CD4-positive, CD25-positive, alpha-beta regulatory T cell (primary cell): ENCODE data around the gene KRTAP16-1. TPM values are rescaled to one million over a fixed set of nuclear protein-coding genes. Genes with fewer than 3 reads are reported as not detected.
"Not testable (repeated sequence)": the region's sequence is repeated elsewhere in the genome, so short reads cannot be mapped to it uniquely, and the experiment has no call there.

Experiments used
- ATAC-seq, 2 donors: fragments of 150-1000 bp; cut with Tn5 transposase; one replicate each; pipeline ENCODE4 v1.10.0; 2021; ENCODE audit warnings: low read depth in 2 of 2, moderate number of reproducible peaks in 2 of 2, moderate library complexity in 1 of 2
- DNase-seq, 3 donors: peaks; one replicate each; pipeline versions ENCODE4 v3.0.0 to v3.0.0-alpha.2; 2012 to 2022; ENCODE audit warnings: mixed read lengths in 1 of 3
- H3K27ac ChIP-seq: one replicate; pipeline ENCODE4 v1.7.0; 2013; ENCODE audit warnings: mild to moderate bottlenecking, low read length; ENCODE audit not compliant: insufficient read depth, poor library complexity, severe bottlenecking
- H3K27me3 ChIP-seq: one replicate; pipeline ENCODE4 v1.7.0; 2013; ENCODE audit warnings: low read length; ENCODE audit not compliant: control insufficient read depth, insufficient read depth
- H3K36me3 ChIP-seq: one replicate; pipeline ENCODE4 v1.7.0; 2013; ENCODE audit warnings: mild to moderate bottlenecking, low read length, moderate library complexity; ENCODE audit not compliant: control insufficient read depth, insufficient read depth
- H3K4me1 ChIP-seq: 2 replicates; pipeline ENCODE4 v1.7.0; 2013; ENCODE audit warnings: mild to moderate bottlenecking, low read length; ENCODE audit not compliant: insufficient read depth, control insufficient read depth, poor library complexity, severe bottlenecking
- H3K4me3 ChIP-seq: one replicate; pipeline ENCODE4 v1.7.0; 2013; ENCODE audit warnings: low read depth, mild to moderate bottlenecking, low read length, moderate library complexity
- H3K9me3 ChIP-seq, 2 experiments: 1 replicate in 1 of 2; 2 replicates in 1 of 2; pipeline ENCODE4 v1.7.0; 2013; ENCODE audit warnings: low read length in 2 of 2, mild to moderate bottlenecking in 1 of 2, moderate library complexity in 1 of 2; ENCODE audit not compliant: control insufficient read depth in 2 of 2
- H3K27ac Mint-ChIP-seq, 3 donors: one replicate each; pipeline ENCODE4 v1.8.0; 2020 to 2022; ENCODE audit warnings: mild to moderate bottlenecking in 3 of 3, mixed read lengths in 3 of 3, moderate library complexity in 2 of 3
- H3K27me3 Mint-ChIP-seq: one replicate; pipeline ENCODE4 v1.8.0; 2022; ENCODE audit warnings: mild to moderate bottlenecking, mixed read lengths
- H3K36me3 Mint-ChIP-seq: one replicate; pipeline ENCODE4 v1.8.0; 2020; ENCODE audit warnings: mixed read lengths
- H3K4me1 Mint-ChIP-seq, 4 donors: one replicate each; pipeline ENCODE4 v1.8.0; 2020 to 2022; ENCODE audit warnings: mixed read lengths in 4 of 4, mild to moderate bottlenecking in 1 of 4
- H3K4me3 Mint-ChIP-seq, 4 donors: one replicate each; pipeline ENCODE4 v1.8.0; 2020 to 2022; ENCODE audit warnings: mild to moderate bottlenecking in 4 of 4, mixed read lengths in 4 of 4, moderate library complexity in 3 of 4
- H3K9me3 Mint-ChIP-seq, 7 donors: one replicate each; pipeline ENCODE4 v1.8.0; 2020 to 2022; ENCODE audit warnings: mixed read lengths in 7 of 7, mild to moderate bottlenecking in 3 of 7, moderate library complexity in 2 of 7
- polyA plus RNA-seq, 4 donors: library from polyadenylated mRNA; unstranded; fragments of 300-500 nt; fragmentation: Illumina TruSeq; gene quantifications; one replicate each; pipeline ENCODE4 v1.2.3, GENCODE V29; 2021
- total RNA-seq: library from RNA; stranded (reverse); gene quantifications from one replicate; pipeline ENCODE4 v1.2.3, GENCODE V29; 2022

KRTAP16-1 gene, protein sequence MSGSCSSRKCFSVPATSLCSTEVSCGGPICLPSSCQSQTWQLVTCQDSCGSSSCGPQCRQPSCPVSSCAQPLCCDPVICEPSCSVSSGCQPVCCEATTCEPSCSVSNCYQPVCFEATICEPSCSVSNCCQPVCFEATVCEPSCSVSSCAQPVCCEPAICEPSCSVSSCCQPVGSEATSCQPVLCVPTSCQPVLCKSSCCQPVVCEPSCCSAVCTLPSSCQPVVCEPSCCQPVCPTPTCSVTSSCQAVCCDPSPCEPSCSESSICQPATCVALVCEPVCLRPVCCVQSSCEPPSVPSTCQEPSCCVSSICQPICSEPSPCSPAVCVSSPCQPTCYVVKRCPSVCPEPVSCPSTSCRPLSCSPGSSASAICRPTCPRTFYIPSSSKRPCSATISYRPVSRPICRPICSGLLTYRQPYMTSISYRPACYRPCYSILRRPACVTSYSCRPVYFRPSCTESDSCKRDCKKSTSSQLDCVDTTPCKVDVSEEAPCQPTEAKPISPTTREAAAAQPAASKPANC
- total RNA-seq (0.42 TPM), polyA plus RNA-seq (under 1 TPM in 1 of 4 donors, not detected in 3; 0.17 TPM)

DNA sequence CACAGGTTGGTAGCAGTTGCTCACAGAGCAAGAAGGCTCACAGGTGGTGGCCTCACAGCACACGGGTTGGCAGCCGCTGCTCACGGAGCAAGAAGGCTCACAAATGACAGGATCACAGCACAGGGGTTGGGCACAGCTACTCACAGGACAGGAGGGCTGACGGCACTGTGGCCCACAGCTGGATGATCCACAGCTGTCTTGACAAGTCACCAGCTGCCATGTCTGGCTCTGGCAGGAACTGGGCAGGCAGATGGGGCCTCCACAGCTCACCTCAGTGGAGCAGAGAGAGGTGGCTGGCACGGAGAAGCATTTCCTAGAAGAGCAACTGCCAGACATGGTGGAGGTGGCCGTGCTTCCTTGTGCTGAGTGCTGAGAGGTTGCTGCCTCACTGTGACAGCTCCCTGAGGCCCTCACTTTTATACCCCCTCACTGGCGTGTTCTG is at the start of gene KRTAP16-1:
Gene KRTAP16-1, minus strand, starts transcription at position 392 of the 442 bp plus-strand sequence. Its CDS starts 56 bp downstream, at position 336.
- H3K36me3 Mint-ChIP-seq: peaks cover 9% of the 10 kb centered on the region
- no peaks in the 10 kb centered on the region for H3K27me3 Mint-ChIP-seq
- peak within 1 kb of the TSS; percentile 82 to 88 (median 84) for H3K4me3 Mint-ChIP-seq
- H3K4me1 Mint-ChIP-seq: peaks cover 25 to 79% (median 54%) of the 10 kb centered on the region in 4 donors
- peaks cover 0 to 2% (median 0%) of the 10 kb centered on the region in 7 donors for H3K9me3 Mint-ChIP-seq
- Histone ChIP-seq H3K27me3 (no peaks in the 10 kb centered on the region), H3K4me1 (peaks cover 55% of the 10 kb centered on the region), H3K27ac (peak within 1 kb of the TSS; percentile 83), H3K9me3 (no peaks in the 10 kb centered on the region), H3K36me3 (no peaks in the 10 kb centered on the region), H3K4me3 (peak within 1 kb of the TSS; percentile 49)
- DNase-seq (peak in 2 of 3 donors; percentile 22 to 89), ATAC-seq (peak in 1 of 2 donors; percentile 29)
- peak within 1 kb of the TSS; percentile 99 for H3K27ac Mint-ChIP-seq

DNA sequence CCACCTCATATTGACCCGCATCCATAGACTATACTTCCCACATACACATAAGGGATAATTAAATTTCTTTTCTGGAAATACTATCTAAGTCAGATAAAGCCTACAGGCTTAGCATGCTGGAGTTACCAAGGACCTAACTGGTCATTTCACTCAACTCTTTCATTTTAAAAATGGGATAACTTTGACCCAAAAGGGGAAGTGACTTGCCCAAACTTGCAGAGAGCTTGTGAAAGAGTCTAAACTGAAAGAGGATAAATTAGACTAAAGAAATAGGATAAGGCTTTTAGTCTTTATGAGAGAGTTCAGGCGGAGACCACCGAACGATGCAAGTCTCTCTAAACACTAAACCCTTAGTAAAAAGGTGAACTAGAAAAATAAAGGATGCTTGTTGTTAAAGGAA is 45.4 kb upstream of the KRTAP16-1 start:
- peaks cover 0 to 7% (median 4%) of the 10 kb centered on the region in 4 donors for H3K4me1 Mint-ChIP-seq
- no peaks in the 10 kb centered on the region for H3K36me3 ChIP-seq
- peaks cover 15% of the 10 kb centered on the region for H3K27me3 ChIP-seq
- no peaks in the 10 kb centered on the region for H3K4me1 ChIP-seq
- DNase-seq (no peak), ATAC-seq (no peak)
- no peak overlapping the region for H3K27ac ChIP-seq
- peaks cover 0 to 3% (median 2%) of the 10 kb centered on the region in 7 donors for H3K9me3 Mint-ChIP-seq
- peaks cover 0 to 3% of the 10 kb centered on the region in 2 experiments for H3K9me3 ChIP-seq
- H3K36me3 Mint-ChIP-seq: no peaks in the 10 kb centered on the region
- H3K4me3 Mint-ChIP-seq: no peak overlapping the region
- H3K27me3 Mint-ChIP-seq: peaks cover 15% of the 10 kb centered on the region
- no peak overlapping the region for H3K27ac Mint-ChIP-seq
- no peak overlapping the region for H3K4me3 ChIP-seq

DNA sequence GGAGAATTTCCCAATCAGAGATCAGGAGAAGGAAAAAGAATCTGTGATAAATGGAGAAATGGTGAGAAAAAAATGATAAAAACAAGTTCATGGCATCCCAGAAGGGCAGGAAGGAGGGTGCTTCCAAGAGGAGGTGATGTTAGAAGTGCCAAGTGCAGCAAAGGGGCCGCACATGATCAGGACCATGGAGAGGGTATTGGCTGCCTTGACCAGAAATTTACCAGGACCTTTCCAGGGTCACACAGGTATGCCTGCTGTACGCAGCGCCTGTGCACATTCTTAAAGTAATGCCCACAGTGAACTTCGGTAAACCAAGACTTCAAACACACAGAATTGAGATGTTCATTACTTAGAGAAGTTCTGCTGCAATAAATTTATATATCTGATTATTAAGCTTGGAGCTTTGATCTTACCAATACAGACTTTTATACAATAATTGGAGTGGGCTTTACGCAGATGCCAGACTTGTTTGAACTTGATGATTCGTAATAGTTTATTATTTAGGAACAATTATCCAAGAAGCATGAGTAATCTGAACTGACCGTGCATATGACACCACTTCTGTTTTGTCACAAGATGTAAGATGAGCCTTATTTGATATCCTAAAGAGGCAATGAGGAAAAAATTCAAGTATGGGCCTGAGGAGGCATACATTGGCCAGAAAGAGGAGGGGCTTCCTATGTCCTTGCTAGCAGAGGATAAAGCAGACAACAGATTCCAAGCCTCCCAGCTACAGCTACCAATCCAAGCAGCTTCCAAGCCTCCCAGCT is 43.7 kb upstream of the KRTAP16-1 start:
- Histone ChIP-seq H3K4me1 (no peaks in the 10 kb centered on the region), H3K27ac (no peak overlapping the region), H3K4me3 (no peak overlapping the region), H3K9me3 (peaks cover 0 to 3% of the 10 kb centered on the region in 2 experiments), H3K27me3 (peaks cover 15% of the 10 kb centered on the region), H3K36me3 (no peaks in the 10 kb centered on the region)
- ATAC-seq: no peak
- Mint-ChIP-seq H3K27me3 (peaks cover 21% of the 10 kb centered on the region), H3K36me3 (no peaks in the 10 kb centered on the region), H3K4me3 (no peak overlapping the region), H3K27ac (no peak overlapping the region), H3K9me3 (peaks cover 0 to 3% (median 2%) of the 10 kb centered on the region in 7 donors), H3K4me1 (peaks cover 0 to 7% (median 4%) of the 10 kb centered on the region in 4 donors)
- DNase-seq: no peak

DNA sequence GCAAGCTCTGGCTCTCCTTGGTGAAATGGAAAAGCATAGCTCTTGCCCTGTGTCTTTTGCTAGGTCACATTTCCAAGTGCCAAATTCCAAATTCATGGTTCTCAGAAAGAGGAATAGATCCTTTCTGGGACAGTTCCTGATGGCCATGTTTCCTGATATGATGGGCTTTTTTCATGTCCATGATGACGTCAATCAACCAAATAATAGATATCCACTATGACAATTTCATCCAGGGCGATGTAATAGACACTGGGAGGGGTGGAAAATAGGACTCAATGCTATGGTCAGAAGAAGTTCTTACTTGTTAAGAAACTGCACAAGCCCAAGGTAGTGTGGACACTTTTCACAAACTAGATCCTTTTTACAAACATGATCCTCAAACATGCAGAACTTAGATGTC is 42.1 kb upstream of the KRTAP16-1 start:
- peaks cover 0 to 7% (median 4%) of the 10 kb centered on the region in 4 donors for H3K4me1 Mint-ChIP-seq
- H3K27ac ChIP-seq: no peak overlapping the region
- H3K27me3 ChIP-seq: peaks cover 12% of the 10 kb centered on the region
- no peaks in the 10 kb centered on the region for H3K36me3 ChIP-seq
- ATAC-seq: no peak
- H3K9me3 Mint-ChIP-seq: peaks cover 0 to 3% (median 0%) of the 10 kb centered on the region in 7 donors
- H3K36me3 Mint-ChIP-seq: no peaks in the 10 kb centered on the region
- peaks cover 0 to 2% of the 10 kb centered on the region in 2 experiments for H3K9me3 ChIP-seq
- DNase-seq: no peak
- no peak overlapping the region for H3K4me3 Mint-ChIP-seq
- no peaks in the 10 kb centered on the region for H3K4me1 ChIP-seq
- no peak overlapping the region for H3K4me3 ChIP-seq
- no peak overlapping the region for H3K27ac Mint-ChIP-seq
- peaks cover 17% of the 10 kb centered on the region for H3K27me3 Mint-ChIP-seq

DNA sequence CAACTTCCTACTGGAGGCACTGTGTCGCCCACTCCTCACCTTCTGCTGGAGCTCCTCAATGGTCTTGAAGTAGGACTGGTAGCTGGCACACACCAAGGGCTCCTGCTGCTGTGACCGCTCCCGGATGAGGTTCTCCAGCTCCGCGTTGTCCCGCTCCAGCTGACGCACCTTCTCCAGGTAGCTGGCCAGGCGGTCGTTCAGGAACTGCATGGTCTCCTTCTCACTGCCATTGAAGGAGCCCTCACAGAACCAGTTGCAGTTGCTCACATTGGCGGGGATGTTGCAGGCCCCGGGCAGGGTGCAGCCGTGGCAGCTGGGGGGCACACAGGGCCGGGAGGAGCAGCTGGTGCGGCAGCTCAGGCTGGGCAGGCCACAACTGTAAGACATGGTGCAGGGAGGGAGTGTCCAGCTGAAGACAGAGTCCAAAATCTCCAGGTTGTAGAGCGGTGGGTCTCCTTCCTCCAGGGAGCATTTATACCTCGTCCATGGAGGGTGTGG is 41.3 kb upstream of the KRTAP16-1 start, which contains the start of gene KRT33A:
Gene KRT33A, minus strand, starts transcription at position 448 of the 498 bp plus-strand sequence. Its CDS starts 61 bp downstream, at position 387.
- not testable (repeated sequence) for H3K36me3 Mint-ChIP-seq, H3K27ac ChIP-seq, H3K4me1 Mint-ChIP-seq, H3K36me3 ChIP-seq, H3K27ac Mint-ChIP-seq, H3K4me1 ChIP-seq, ATAC-seq, DNase-seq, H3K27me3 ChIP-seq, H3K9me3 ChIP-seq, H3K9me3 Mint-ChIP-seq, H3K4me3 ChIP-seq
- H3K27me3 Mint-ChIP-seq: peaks cover 17% of the 10 kb centered on the region
- H3K4me3 Mint-ChIP-seq: peak within 1 kb of the TSS in 1 of 4 donors; percentile 51

DNA sequence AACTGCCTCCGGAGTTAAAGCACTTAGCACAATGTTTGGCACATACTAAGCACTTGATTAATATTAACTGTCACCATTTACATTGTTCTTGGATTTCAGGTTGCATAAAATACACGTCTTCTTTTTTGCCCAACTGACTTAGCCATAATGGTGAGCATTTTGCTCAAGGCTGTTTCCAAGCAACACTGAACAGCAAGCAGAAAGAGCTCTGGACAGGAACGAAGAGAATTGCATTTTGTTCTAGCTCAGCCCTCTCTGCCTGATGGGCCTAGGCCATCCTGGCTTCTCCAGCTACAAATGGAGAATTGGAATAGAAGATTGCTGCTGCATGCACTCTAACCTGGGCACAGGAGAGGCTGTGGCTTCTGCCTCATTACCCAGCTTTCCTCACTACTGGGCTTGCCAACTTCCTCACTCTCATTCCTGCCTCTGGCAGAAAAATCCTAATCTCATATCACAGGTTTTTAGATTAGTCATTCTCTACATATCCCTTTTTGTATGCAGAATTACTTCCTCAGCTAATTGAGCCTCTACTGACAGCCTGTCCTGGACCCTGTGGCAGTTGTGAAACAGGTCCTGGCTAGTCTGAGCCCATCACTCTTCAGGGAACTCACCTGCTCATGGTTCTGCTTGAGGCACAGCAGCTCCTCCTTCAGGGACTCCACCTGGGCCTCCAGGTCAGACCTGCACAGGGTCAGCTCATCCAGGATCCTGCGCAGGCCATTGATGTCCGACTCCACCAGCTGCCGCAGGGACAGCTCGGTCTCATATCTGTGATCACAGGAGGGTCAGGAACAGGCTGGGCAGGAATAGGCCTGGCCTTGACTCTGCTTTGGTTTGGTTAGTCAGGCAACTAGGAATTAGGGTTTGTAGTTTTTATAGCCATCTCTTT is 39.0 kb upstream of the KRTAP16-1 start:
- peaks cover 15% of the 10 kb centered on the region for H3K27me3 Mint-ChIP-seq
- no peak overlapping the region for H3K27ac ChIP-seq
- no peak overlapping the region for H3K4me3 Mint-ChIP-seq
- no peak for DNase-seq
- no peaks in the 10 kb centered on the region for H3K36me3 ChIP-seq
- peaks cover 0 to 10% (median 8%) of the 10 kb centered on the region in 4 donors for H3K4me1 Mint-ChIP-seq
- H3K9me3 ChIP-seq: no peaks in the 10 kb centered on the region
- no peak overlapping the region for H3K4me3 ChIP-seq
- ATAC-seq: no peak
- no peaks in the 10 kb centered on the region for H3K36me3 Mint-ChIP-seq
- no peak overlapping the region for H3K27ac Mint-ChIP-seq
- H3K4me1 ChIP-seq: no peaks in the 10 kb centered on the region
- H3K9me3 Mint-ChIP-seq: peaks cover 0 to 4% (median 3%) of the 10 kb centered on the region in 7 donors
- no peaks in the 10 kb centered on the region for H3K27me3 ChIP-seq
